ENCODE data around the gene ESRRB. TPM values are rescaled to one million over a fixed set of nuclear protein-coding genes. Genes with fewer than 3 reads are reported as not detected.

The ESRRB gene
- total and polyA plus RNA-seq, 8 donors, result 0.58 to 4.6 (median 3.8) TPM; not detected in 2

GRCh38 chr14:76439237-76439775 is 63.4 kb downstream of the ESRRB start:
- Histone ChIP-seq H3K9me3 (no peaks in the 10 kb centered on the region), H3K27ac (no peak overlapping the region), H3K4me1 (no peaks in the 10 kb centered on the region), H3K27me3 (peaks cover 0 to 13% (median 0%) of the 10 kb centered on the region in 3 donors), H3K4me3 (no peak overlapping the region), H3K36me3 (no peaks in the 10 kb centered on the region)
- intact Hi-C loops (cut with DNase I; ENCODE audit: low total_unique reads), result no loop called here
- 90 to 93% (median 91%) methylated on average over 2 to 33 of the region's 33 CpGs for WGBS, 5 donors
- TF ChIP-seq, protein P1, sequence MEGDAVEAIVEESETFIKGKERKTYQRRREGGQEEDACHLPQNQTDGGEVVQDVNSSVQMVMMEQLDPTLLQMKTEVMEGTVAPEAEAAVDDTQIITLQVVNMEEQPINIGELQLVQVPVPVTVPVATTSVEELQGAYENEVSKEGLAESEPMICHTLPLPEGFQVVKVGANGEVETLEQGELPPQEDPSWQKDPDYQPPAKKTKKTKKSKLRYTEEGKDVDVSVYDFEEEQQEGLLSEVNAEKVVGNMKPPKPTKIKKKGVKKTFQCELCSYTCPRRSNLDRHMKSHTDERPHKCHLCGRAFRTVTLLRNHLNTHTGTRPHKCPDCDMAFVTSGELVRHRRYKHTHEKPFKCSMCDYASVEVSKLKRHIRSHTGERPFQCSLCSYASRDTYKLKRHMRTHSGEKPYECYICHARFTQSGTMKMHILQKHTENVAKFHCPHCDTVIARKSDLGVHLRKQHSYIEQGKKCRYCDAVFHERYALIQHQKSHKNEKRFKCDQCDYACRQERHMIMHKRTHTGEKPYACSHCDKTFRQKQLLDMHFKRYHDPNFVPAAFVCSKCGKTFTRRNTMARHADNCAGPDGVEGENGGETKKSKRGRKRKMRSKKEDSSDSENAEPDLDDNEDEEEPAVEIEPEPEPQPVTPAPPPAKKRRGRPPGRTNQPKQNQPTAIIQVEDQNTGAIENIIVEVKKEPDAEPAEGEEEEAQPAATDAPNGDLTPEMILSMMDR (IDR thresholded peaks at IDR 0.05), result no peak
- TF ChIP-seq POLR2A (IDR thresholded peaks at IDR 0.05), result no peak
- no peak for TF ChIP-seq EP300 (IDR thresholded peaks at IDR 0.05)
- TF ChIP-seq POLR2AphosphoS5 (IDR thresholded peaks at IDR 0.05), result no peak
- no peak for DNase-seq

GRCh38 chr14:76446486-76446885 is 70.5 kb downstream of the ESRRB start:
- peaks cover 0 to 6% (median 3%) of the 10 kb centered on the region in 3 donors for H3K27me3 ChIP-seq
- H3K36me3 ChIP-seq, result no peaks in the 10 kb centered on the region
- TF ChIP-seq POLR2A (IDR thresholded peaks at IDR 0.05) (no peak), EP300 (IDR thresholded peaks at IDR 0.05) (no peak), POLR2AphosphoS5 (IDR thresholded peaks at IDR 0.05) (no peak)
- TF ChIP-seq, protein P1 (IDR thresholded peaks at IDR 0.05), result no peak
- intact Hi-C loops (cut with DNase I; ENCODE audit: low total_unique reads), result no loop called here
- H3K9me3 ChIP-seq, result no peaks in the 10 kb centered on the region
- no peaks in the 10 kb centered on the region for H3K4me1 ChIP-seq
- WGBS, 5 donors, result 58 to 74% (median 70%) methylated on average over 2 of the region's 2 CpGs
- H3K27ac ChIP-seq, result no peak overlapping the region
- H3K4me3 ChIP-seq, result no peak overlapping the region
- DNase-seq, result no peak

DNA sequence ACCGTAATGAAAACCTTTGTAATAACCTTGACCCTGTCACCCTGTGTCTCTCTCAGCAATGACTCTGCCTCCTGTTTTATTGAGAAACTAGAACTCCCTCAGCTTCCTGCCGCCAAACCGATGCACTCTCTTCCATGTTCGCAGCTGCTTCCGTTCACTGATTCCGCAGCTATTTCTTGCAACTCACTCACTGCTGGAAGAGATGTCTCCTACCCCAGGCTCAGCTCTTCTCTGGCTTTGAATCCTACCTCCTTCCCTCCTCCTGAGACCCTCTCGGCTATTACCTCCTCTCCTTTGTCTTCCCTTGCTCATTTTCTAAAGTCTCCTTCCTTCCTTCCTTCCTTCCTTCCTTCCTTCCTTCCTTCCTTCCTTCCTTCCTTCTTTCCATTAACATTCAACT is 71.0 kb downstream of the ESRRB start:
- TF ChIP-seq EP300 (IDR thresholded peaks at IDR 0.05), result no peak
- TF ChIP-seq POLR2AphosphoS5 (IDR thresholded peaks at IDR 0.05), result no peak
- TF ChIP-seq, protein P1 (IDR thresholded peaks at IDR 0.05), result no peak
- TF ChIP-seq POLR2A (IDR thresholded peaks at IDR 0.05), result no peak
- Histone ChIP-seq H3K36me3 (no peaks in the 10 kb centered on the region), H3K4me3 (no peak overlapping the region), H3K27ac (no peak overlapping the region), H3K27me3 (peaks cover 0 to 5% (median 3%) of the 10 kb centered on the region in 3 donors), H3K4me1 (no peaks in the 10 kb centered on the region), H3K9me3 (no peaks in the 10 kb centered on the region)
- WGBS, 5 donors, result 71 to 79% (median 75%) methylated on average over 7 of the region's 7 CpGs
- DNase-seq, result no peak
- intact Hi-C loops (cut with DNase I; ENCODE audit: low total_unique reads), result no loop called here

GRCh38 chr14:76450476-76450875 is 74.5 kb downstream of the ESRRB start:
- DNase-seq, result no peak
- H3K4me3 ChIP-seq, result no peak overlapping the region
- 40 to 62% (median 59%) methylated on average over 4 of the region's 4 CpGs for WGBS, 5 donors
- TF ChIP-seq, protein P1 (IDR thresholded peaks at IDR 0.05), result no peak
- TF ChIP-seq EP300 (IDR thresholded peaks at IDR 0.05), result no peak
- H3K27me3 ChIP-seq, result peaks cover 0 to 3% (median 0%) of the 10 kb centered on the region in 3 donors
- intact Hi-C loops (cut with DNase I; ENCODE audit: low total_unique reads), result no loop called here
- H3K27ac ChIP-seq, result no peak overlapping the region
- no peaks in the 10 kb centered on the region for H3K36me3 ChIP-seq
- no peaks in the 10 kb centered on the region for H3K9me3 ChIP-seq
- H3K4me1 ChIP-seq, result no peaks in the 10 kb centered on the region

Data from stomach (tissue), 9 donors.